Right ventricle myocardium inferior (tissue), 1 donor: Measurements from ENCODE around the gene SSBP3. TPM values are rescaled to one million over a fixed set of nuclear protein-coding genes. Genes with fewer than 3 reads are reported as not detected.
"Not testable (repeated sequence)": the region's sequence is repeated elsewhere in the genome, so short reads cannot be mapped to it uniquely, and the experiment has no call there.

Source experiments
- ATAC-seq: fragments of 200-7000 bp; cut with Tn5 transposase; one replicate; pipeline ENCODE4 v1.9.1; 2020; ENCODE audit warnings: mild to moderate bottlenecking, moderate library complexity
- DNase-seq: peaks from one replicate; pipeline ENCODE4 v3.0.0; 2021; ENCODE audit errors: missing footprints
- intact Hi-C: fragments of 100-400 bp; cut with DNase I; formaldehyde crosslinking; loops from one replicate; pipeline ENCODE4 v1.11.0; 2022
- total RNA-seq: library from RNA; stranded (reverse); fragmentation: NEBNext Ultra II Directional; extraction: Animal tissue kit (Norgen Biotek cat#: 25700); gene quantifications from one replicate; pipeline ENCODE4 v1.2.1, GENCODE V29; 2021
- donor health status: DM: no; HTN: yes; CAD: no; lungs with severe emphysema.

The SSBP3 gene
- total RNA-seq, 1 donor from 2014 or later = 53.6 TPM

- intact Hi-C loops = no loop called here
- ATAC-seq = no peak
- DNase-seq = peak; percentile 34
Measured at GRCh38 chr1:54253480-54253879, 152.7 kb downstream of the SSBP3 start.

- no peak for ATAC-seq
- peak; percentile 71 for DNase-seq
- intact Hi-C loops = no loop called here
Measured at GRCh38 chr1:54252371-54252936, 153.7 kb downstream of the SSBP3 start.

GRCh38 chr1:54250670-54251069 lies 155.5 kb downstream of the SSBP3 start:
- ATAC-seq (no peak), DNase-seq (no peak)
- intact Hi-C loops = no loop called here

GRCh38 chr1:54249819-54250435 lies 156.3 kb downstream of the SSBP3 start:
- DNase-seq (peak; percentile 39), ATAC-seq (peak; percentile 62)
- intact Hi-C loops = no loop called here

- ATAC-seq = no peak
- DNase-seq = peak; percentile 28
- intact Hi-C loops = no loop called here
Measured at GRCh38 chr1:54248966-54249365, 157.2 kb downstream of the SSBP3 start.

- intact Hi-C loops = no loop called here
- no peak for ATAC-seq
Measured at GRCh38 chr1:54247863-54248515, 158.2 kb downstream of the SSBP3 start.

GRCh38 chr1:54246116-54246721 lies 160.0 kb downstream of the SSBP3 start:
- intact Hi-C loops = no loop called here
- ATAC-seq = peak; percentile 71
- DNase-seq = peak; percentile 48

More at GRCh38 chr1:54247863-54248515, 158.2 kb downstream of the SSBP3 start:
- peak; percentile 28 for DNase-seq

- DNase-seq (peak; percentile 69), ATAC-seq (no peak)
- intact Hi-C loops = no loop called here
Measured at GRCh38 chr1:54245501-54245900, 160.7 kb downstream of the SSBP3 start.

- DNase-seq (peak; percentile 14), ATAC-seq (no peak)
- intact Hi-C loops = no loop called here
Measured at GRCh38 chr1:54244655-54245054, 161.5 kb downstream of the SSBP3 start.

GRCh38 chr1:54243022-54243421 lies 163.2 kb downstream of the SSBP3 start:
- peak; percentile 58 for DNase-seq
- intact Hi-C loops = no loop called here
- ATAC-seq = no peak

- no peak for ATAC-seq
Measured at GRCh38 chr1:54241364-54241763, 164.8 kb downstream of the SSBP3 start.

GRCh38 chr1:54240741-54241335 lies 165.4 kb downstream of the SSBP3 start:
- intact Hi-C loops = no loop called here
- no peak for ATAC-seq
- peak; percentile 55 for DNase-seq

More at GRCh38 chr1:54241364-54241763, 164.8 kb downstream of the SSBP3 start:
- DNase-seq = peak; percentile 42
- intact Hi-C loops = no loop called here

- ATAC-seq = no peak
- no peak for DNase-seq
- intact Hi-C loops = no loop called here
Measured at GRCh38 chr1:54239631-54240031, 166.6 kb downstream of the SSBP3 start.

- no peak for ATAC-seq
- intact Hi-C loops = no loop called here
- no peak for DNase-seq
Measured at GRCh38 chr1:54239035-54239383, 167.2 kb downstream of the SSBP3 start.

- DNase-seq (peak; percentile 58), ATAC-seq (no peak)
Measured at GRCh38 chr1:54238353-54239034, 167.7 kb downstream of the SSBP3 start.

GRCh38 chr1:54237586-54237985 lies 168.6 kb downstream of the SSBP3 start:
- no peak for DNase-seq
- intact Hi-C loops = no loop called here
- no peak for ATAC-seq

More at GRCh38 chr1:54238353-54239034, 167.7 kb downstream of the SSBP3 start:
- intact Hi-C loops = no loop called here

- no peak for ATAC-seq
- no peak for DNase-seq
- intact Hi-C loops = no loop called here
Measured at GRCh38 chr1:54234284-54234683, 171.9 kb downstream of the SSBP3 start.

- DNase-seq, ATAC-seq, intact Hi-C loops: not testable (repeated sequence)
Measured at GRCh38 chr1:54233196-54233595, 173.0 kb downstream of the SSBP3 start.
